HG02981 (cell line): ENCODE measurements around the gene PGF.

Experiments
- ATAC-seq: cut with Tn5 transposase; IDR thresholded peaks from one replicate; pipeline ENCODE4 v1.9.1; 2021; ENCODE audit warnings: mild to moderate bottlenecking, moderate library complexity; ENCODE audit not compliant: unreplicated experiment

PGF gene

DNA sequence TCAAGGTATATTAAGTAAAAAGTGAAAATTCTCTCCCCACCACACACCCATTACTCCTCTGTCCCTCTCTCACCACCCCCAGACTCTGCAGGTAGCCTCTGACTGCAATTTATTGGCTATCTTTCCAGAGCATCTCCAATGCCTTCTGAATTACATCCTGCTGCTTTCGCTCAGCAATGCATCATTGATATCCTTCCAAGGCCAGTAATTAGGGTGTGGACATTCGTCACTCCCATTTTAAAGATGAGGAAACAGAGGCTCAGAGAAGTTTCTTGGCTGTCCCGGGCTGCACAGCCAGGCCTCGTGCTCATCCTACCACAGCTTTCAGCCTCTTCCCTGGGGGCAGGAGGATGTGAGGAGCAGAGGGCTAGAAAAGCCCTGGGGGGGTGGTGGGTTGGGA is 23.6 kb upstream of the PGF start:
- ATAC-seq, result no peak

DNA sequence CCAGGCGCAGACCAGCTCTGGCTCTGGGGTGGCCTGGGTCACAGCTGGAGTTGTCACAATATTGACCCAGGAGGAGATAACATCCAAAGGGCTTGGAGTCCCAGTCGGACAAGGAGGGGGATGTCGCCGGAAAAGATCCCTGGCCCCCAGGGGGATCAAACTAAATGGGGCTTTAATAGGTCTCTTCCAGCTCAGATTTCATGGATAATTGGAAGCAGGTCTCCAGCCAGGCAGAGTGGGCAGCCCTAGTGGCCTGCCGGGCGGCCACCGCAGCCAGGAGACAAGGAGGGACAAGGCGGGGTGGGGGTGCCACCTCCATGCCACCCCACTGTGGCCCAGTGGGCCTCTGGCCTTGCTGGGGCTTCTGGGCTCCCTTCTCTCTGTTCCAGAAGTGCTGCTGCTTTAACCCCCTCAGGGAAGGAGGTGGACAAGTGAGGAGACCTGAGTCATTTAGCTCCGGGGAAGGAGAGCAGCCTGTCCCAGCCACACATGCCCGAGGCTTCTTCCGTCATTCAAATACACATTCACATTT is 23.1 kb upstream of the PGF start:
- ATAC-seq, result no peak

DNA sequence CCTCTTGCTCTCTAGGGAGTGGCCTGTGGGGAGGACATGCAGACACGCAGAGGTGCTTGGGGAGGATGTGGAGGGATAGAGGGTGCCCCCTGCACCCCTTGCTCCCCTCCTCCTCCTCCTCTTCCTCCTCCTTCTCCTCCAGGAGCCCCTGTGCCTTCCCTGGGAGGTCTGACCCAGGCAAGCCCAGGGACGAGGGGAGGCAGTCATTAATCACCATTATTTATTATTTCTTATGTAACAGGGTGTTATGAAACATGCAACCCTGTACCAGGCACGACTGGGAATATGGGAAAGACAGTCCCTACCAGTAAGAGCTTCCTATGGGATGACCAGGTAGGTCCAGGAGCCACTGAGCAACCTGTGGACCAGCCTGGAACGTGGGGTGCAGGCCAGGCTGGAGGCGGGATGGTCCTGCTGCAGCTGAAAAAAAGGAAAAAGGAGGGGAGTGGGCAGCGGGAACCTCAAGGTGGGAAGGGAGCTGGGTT is 22.5 kb upstream of the PGF start:
- ATAC-seq, result no peak

DNA sequence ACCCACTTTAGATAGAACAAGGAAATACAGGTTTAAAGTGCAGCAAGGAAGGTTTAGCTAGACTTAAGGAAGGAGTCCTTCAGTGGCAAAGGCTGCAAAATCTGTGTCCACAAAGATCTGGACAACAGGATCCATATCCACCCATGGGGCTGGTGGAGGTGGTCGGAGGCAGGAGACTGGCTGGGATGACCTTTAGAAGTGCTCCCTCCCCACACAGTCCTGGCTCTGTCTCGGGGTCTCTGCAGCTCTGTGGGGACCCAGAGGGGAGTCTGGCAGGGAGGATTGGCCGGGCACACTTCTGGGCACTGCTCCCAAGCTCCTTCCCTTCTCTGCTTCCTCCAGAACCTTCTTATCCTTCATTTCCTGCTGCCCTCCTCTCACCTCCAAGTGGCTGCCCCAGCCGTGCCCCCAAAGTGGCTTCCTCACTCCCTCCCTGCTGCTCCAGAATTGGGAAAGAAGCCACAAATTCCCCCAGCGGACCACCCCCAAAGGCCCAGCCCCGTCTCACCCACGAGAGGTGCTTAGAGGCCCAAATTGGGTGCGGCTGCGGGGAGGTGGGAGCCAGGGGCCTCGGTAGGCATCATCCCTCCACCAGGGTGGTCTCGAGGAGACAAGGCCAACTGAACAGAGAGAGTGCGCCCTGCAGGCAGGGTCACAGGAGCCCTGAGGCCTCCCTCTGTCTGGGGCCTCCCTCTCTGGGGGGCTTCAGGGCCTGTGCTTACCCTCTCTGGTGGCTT is 21.9 kb upstream of the PGF start:
- ATAC-seq, result no peak

DNA sequence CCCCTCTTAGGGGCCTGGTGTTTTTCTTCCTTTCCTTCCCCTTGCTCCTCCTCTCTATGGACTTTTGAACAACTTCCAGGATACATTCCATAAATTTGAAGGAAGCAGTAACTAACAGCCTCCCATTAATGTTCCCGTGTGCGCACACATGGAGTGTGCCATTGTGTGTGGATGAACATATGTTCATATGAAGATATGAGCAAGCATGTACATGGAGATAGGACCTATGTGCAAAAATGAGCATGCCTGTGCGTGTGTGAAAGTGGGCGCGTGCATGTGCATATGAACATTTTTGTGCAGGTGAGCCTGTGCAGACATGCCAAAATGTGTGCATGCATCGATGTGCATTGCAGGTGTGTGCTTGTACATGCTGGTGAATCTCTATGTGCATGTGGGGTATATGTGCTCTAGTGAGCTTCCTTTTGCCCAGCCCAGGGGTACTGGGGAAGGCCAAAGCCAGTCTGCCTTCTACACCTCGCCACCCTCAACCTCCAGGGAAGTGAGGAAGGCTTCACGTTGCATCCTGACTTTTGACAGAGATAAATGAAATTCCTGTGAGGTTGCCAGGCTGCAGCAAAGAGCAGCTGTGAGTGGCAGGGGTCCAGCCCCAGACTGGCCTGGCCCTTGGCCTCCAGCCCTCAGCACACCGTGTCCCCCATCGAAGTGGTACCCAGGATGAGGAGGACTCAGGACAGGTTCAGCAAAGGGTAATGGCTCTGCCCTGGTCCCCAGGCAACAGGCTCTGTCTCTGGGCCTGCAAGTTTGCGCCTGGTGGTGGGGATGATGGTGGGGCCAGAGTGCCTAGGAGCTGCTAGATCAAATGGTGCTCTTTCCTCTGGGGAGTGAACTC is 21.1 kb upstream of the PGF start:
- ATAC-seq, result no peak

DNA sequence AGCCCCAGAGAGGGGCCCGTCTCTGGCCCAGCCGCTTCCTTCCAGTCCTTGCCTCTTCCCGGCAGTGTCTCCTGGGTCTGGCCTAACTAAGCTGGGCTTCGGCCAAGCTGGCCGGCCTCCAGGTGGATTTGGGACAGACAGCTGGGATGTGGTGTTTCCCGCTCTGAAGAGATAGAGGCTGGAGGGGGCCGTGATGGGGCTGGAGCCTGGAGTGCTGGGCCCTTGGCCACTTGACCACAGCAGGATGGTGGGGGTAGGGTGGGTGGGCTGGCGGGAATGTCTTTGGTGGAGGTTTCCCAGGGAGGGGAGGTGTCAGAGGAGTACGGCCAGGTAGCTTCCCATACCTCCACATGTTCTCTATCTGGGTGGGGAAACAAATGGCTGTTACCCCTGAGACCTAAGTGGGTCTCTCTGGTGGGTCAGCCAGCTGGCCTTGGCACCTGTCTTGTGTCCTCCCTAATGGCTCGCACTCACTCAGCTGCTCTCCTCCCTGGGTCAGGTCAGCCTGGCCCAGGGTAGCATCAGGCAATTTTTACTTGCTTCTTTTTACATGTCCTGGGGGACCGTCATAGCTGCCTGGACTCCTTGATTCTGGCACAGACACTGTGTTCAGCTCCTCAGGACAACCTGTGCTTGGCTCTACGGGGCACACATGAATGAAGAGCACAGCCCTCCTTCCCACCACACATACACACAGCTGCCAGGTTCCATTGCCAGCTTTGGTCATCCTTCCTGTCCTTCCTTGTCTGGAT is 19.8 kb upstream of the PGF start:
- no peak for ATAC-seq

DNA sequence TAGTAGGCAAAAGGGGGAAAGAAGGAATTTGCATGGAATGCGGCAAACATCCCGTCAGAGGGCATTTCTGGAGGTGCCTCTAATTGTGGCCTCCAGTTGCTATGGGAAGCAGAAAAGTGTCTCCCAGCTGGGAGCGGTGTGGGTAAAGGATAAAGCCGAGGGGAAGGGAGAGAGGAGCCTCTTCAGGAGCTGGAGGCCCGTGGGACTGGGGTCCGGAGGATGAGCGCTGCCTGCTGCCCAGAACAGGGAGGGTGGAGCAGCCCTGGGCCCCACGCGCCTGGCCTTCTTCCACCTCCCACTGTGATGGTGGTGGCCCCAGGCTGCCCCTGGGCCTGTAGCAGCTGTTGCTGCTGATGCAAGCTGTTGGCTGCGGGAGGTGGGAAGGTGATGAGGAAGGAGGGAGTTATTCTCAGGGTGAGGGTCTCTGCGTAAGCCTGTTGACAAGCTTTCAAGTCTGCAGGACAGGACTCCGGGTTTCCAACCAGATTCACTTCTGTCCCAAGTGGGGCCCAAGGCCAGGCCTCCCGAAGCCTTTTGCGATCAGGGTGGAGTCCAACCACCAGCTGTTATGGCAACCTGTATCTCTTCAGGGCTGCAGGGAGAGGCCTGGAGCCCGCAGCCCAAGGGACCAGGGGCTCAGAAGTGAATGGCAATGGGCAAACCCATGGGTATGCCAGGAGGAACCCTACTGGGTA is 19.1 kb upstream of the PGF start:
- no peak for ATAC-seq

DNA sequence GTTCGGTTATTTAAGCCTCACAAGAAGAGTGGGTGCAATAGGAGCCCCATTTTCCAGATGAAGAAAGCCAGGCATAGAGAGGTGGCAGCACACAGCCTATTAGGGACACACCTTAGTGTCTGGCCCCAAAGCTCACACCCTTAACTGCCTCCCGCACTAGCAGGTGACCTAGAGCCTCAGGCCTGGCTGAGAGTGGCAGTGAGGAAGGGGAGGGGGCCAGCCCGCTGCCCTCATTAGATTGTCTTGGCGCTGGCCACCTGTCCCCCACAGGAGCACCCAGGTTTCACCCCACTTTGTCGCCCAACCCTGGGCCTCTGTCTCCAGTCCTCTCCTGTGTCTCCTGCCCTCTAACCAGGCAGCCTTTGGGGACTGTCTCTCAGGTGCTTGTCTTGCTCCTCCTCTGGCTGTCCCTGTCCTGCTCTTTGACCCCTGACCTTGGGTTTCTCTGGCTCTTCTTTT is 18.5 kb upstream of the PGF start:
- no peak for ATAC-seq

DNA sequence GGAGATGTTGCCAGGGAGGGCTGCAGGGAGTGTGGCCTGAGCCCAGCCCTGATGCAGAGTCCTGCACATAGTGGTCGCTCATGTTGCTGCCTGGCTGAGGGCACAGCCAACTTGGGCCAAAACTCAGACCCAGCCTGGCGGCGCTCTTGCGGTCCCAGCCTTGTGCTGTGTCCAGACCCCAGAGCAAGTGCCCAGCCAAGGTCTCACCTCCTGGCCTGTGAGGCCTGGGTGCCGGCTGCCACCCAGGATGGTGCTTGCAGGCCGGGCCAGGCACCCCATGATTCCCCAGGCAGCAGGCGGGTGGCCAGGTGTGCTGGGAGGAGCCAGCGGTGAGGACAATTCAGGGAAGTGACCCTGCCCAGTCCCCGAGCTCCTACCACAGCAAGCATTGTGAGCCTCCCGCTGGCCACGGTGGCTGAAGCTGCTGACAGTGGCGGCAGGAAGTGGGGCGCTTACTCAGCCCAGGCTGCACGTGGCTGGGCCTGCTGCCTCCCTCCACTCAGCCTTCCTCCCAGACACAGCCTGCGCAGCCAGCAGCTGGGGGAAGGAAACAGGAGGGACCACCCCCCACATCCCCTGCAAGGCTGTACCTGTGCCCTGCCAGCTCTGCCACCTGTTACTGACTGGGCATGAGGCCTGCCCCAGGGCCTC is 17.7 kb upstream of the PGF start:
- ATAC-seq, result no peak

DNA sequence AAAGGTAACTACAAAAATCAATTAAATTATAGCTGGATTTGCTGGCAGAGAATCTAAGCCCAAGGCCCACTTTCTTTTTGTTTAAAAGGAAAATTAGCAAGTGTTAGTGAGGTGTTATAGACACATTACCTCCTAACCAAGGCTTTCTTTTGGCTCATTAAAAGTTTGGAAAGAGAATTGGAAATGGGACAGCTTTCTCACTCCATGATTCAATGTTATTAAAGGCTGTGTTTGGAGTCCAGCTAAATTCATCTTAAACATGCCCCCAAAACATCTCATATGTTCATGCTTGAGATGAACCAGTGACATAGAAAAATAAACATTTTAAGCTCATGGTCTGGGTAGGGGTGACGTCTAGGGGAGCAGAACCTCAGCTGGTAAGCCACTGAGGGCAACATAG is 13.4 kb upstream of the PGF start:
- no peak for ATAC-seq

DNA sequence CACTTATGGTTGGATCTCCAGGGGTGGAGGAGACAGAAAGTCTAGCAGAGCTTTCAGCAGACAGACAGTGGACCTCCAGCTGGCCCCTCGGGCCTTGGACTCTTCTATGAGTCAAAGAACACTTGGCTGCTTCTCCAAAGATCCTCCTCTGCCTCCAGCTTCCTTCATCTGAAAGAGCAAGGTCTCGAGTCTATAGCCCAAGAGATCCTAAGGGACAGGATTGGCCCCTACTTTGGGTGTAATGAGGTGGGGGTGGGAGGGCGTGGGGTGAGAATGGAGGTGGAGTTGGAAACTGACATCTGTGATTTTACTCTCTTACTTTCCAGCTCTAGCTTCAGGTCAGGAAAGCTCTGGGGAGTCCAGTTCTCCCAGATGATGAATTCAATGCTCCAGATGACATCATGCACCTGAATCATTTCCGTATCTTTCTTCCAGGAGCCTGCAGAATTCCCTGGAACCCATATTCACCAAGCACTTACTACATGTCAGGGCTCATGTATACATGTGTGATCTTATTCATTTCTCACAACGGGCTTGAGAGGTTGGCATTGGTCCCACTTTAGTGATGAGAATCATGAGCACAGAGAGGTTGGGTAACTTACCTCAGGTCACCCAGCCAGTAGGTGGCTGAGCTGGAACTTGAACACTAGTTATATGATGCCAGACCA is 10.2 kb upstream of the PGF start:
- ATAC-seq, result no peak

DNA sequence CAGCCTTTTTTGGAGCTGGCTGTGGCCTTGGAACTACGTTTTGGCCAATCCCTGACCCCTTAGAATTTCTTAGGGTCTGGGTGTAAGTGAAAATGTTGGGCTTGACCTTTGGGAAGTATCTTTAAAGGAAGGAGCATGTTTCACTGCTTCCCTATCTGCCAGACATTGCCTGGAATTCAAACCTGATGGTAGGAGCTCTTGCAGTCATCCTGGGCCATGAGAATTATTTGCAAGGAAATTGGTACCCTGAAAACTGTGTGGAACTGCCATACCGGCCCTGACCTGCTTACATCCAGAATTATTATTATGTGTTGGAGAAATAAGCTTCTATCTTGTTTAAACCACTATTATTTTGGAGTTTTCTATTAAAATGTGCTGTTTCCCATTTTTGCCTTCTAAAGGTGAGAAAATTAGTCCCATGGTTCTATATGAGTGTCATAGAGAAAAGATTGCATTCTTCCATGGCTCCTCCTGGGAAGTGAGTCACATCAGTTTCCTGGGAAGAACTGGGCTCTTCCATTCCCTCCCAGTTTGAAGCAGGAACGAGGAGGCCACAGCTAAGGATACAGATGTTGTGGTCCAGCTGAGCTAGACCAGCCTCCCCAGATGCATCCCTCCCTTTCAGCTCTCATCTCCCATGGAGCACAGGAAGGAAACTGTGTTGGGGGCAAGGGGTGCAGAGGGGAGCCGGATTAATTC is 9.5 kb upstream of the PGF start:
- no peak for ATAC-seq

DNA sequence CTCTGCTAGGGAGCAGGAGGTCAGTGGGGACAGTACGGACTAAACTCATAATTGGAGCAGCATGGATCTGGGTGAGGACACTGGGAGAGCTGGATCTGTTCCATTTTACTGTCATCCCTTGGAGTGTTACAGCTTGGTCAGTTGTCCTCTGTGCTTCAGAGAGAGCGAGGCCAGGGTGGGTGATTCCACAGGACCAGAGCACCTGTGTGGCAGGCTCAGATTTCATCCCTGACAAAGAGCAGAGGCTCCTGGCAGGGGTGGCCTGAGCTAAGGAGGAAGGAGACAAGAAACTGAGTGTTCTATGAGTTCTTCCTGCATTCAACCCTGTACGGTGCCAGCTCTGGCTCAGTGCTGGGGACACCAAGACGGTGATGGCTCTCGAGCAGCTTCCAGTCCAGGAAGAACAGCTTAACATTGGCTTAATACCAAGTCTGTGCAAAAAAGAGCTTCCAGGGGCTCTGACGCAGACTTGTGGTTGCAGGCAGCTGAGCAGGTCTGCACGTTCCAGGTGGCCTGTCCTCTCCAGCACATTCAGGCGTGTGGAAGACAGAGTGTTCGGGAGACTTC is 8.4 kb upstream of the PGF start:
- no peak for ATAC-seq

DNA sequence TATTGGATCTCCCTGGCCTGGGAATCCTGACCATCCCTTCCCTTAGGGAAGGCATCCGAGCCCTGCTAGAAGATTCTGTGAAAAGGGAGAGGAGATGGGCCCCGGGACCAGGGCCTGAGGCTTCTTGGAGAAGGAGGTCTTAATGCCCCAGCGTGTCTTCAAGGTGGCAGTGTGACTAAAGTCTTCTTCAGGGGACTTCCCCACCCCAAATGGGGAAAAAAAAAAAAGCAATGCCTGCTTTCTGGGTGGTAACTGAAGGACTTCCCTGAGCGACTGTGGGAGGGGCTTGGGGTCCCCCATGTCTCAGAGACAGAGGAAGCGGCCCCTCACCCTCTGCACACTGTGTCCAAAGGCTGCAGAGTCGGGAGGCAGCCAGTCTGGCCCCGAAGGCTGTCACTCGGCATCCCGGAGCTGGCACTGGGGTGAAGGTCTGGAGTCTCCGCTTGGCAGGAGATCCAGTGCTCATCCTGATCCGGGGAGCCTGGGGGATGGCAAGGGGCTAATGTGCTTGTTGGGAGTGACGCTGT is 7.8 kb upstream of the PGF start:
- no peak for ATAC-seq

DNA sequence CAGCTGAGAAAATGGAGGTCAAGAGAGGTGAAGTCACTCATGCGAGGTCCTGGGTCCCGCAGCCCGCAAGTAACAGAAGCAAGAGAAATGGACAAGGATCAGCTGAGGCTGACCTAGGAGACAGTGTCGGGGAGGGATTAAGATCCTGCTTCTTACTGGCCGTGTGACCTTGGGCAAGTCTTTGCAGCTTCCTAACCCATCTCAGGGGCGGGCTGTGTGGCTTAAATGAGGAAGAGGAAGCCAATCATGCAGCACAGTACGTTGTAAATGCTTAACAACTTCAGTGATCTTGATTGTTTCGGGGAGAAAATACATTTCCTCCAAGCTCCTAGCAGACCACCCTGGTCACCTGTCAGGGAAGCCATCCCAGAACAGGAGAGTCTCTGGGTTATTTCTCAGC is 7.1 kb upstream of the PGF start:
- ATAC-seq, result no peak

DNA sequence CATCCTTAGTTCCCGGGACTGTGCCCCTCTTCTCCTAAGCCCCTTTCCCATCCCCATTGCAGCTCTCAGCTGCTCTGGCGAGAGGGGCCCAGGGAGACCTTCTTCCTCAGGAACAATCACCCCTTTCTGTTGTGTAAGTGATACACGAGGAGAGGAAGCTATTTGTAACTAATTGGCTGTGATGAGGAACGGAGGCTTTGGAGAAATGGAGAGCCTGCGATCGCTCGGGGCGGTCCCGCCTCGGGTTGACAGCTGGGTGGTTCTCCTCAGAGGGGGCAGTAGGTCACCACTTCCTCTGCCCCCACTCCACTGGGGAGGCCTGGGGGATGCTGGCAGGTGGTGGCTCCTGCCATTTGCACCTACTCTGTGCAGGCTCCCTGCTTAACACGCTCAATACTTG is 6.6 kb upstream of the PGF start:
- no peak for ATAC-seq

DNA sequence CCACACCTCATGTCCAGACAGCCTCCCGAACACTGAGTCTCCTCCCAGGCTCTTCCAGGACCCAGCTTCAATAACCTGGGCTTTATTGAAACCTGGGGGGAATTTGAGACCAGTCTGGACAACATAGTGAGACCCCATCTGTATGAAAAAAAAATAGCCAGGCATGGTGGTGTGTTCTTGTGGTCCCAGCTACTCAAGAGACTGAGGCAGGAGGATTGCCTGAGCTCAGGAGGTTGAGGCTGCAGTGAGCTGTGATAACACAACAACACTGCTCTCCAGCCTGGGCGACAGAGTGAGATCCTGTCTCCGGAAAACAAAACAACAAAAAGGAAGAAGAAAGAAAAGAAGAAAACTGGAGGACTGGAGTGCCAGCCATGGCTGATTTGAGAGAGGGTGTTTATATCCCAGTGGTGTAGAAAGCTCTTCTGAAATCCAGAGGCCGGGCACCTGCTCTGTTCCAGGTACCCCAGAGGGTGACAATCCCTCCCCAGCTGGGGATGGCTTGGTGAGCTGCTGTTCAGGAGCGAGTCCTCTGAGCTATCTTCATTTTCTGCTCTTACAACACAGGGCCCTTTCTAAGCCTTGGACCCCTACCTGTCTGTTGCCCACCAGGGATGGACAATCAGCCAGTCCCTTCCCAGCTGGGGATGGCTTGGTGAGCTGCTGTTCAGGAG is 6.0 kb upstream of the PGF start:
- no peak for ATAC-seq

DNA sequence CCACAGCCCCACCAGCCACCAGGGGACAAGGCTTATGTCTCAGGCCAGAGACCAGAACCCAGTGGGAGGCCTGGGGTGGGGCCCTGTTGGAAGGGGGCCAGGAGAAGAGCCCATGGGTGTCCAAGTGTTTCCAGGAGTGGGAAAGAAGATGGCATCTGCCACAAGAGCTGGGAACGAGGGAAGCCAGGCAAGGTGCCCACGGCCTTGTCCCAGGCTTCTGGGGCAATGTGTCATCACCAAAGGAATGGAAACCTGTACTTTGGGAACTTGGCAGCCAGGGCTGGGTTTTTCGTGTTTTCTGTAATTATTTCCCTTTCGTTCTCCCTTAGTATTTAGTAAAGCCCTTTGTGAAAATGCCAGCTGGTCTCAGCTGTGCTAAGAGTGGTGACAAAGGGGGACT is 5.3 kb upstream of the PGF start:
- ATAC-seq, result no peak
